GM19467 (cell line): Measurements from ENCODE around the gene DIP2C.
A peak's percentile ranks its signal among the peaks of the same experiment; 100 is the strongest.
"Not testable (repeated sequence)": the region's sequence is repeated elsewhere in the genome, so short reads cannot be mapped to it uniquely, and the experiment has no call there.

Experiments
- ATAC-seq: cut with Tn5 transposase; IDR thresholded peaks from one replicate; pipeline ENCODE4 v1.9.1; 2021; ENCODE audit warnings: mild to moderate bottlenecking, moderate library complexity; ENCODE audit not compliant: unreplicated experiment

DIP2C gene

DNA sequence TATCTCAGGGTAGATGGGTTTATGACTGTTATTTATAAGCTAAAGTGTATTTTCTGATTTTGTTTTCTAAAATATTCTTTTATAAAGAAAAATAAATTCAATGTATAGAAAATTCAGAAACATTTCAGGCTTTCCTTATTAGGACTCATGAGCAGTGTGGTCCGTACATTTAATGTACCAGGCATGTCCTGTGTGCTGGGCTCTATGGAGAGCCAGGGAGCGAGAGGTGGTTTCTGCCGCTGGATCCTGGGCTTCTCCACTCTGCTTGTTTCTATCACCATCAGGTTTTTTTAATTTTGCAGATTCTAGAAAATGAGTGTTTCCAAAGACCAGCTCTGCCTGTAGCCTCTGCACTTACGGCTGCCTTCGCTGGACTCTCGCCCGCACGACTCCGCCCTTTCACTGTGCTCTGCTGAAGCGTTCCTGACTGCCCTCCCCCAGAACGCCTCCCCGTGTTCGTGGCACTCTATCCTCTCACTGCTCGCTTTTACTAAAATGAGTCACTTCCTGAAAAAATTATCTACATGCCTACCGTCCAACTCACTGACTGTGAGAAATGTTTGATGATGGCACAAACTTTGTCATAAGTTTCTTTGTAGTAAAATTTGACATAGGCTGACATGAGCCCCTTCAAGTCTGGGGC, 365.7 kb downstream of the DIP2C start:
- ATAC-seq = peak; percentile 97

GRCh38 chr10:323046-323445, 366.4 kb downstream of the DIP2C start:
- not testable (repeated sequence) for ATAC-seq

DNA sequence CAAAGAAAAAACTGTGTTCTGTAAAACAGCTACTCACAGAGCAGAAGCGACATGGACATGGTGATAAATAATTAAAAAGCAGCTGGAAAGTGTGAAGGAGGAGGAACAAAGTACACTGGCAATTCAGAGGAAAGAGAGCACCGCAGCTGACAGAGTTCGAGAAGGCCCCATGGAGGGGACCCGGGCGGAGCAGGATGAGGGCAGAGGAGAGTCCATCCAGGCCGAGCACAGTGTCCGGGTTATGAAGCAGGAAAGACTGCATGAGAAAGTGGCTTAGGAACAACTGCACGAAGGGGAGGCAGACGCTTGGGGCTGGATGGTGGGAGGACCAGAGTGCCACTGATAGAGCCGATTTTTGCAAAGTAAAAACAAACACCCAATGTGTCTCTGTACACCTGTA, 368.7 kb downstream of the DIP2C start:
- ATAC-seq = no peak

- ATAC-seq = no peak
These were observed 371.5 kb downstream of the DIP2C start for GRCh38 chr10:317926-318325.

DNA sequence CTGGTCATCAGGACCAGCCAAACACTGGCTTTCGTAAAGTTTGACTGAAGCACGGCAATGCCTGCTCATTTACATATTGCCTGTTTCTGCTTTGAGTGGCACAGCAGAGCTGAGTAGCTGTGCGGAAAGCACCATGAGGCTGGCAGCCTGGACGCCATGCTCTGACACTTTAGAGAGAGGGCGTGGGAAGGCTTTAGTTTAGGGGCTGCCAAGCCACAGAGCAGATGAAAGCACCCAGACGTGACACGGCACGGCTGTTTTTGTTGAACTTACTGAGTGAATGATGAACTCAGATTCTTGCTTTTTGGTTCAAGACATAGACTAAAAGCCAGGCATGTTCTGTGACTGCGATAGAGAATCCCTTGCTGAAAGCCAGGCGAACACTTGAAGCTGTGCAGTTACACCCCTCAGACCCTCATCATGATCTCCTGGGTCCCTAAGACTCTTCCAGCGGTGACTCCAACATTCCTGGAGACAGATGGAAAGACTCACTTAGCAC, 372.1 kb downstream of the DIP2C start:
- peak; percentile 98 for ATAC-seq

DNA sequence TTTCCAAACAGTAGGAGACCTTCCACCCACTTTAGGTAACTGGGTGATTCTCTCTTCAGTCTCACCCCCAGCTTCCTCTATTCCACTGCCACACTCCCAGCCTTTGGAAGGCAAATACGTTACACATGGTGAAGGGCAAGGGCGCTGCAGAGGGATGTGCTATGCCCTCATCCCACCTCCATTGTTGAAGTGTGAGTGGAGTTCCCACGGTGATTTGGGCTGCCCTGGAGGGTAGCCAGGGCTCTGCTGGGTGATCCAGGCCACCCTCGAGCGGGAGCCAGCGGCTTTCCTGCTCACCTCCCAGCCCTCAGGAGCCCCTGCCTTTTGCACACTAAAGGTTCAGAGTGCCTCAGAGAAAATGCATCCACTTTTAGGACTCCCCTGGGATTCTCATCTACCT, 373.1 kb downstream of the DIP2C start:
- no peak for ATAC-seq

GRCh38 chr10:314871-315270, 374.6 kb downstream of the DIP2C start:
- no peak for ATAC-seq

DNA sequence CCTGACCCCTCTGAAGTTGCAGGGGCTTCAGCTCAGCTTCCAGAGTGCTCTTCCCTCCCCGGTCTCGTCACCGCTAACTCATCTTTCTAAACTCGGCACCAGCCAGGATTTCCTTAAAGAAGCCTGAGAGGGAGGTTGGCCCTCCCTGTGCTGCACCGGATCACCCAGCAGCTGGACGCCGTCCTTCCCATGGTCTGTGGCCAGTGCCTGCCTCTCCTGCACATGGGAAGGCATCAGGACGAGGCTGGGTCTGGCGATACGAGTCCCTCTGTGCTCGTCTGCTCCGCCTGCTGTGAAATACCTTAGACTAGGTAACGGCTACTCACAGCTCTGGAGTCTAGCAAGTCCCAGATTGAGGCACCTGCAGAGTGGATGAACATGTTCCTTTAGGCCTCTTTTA, 375.1 kb downstream of the DIP2C start:
- no peak for ATAC-seq

DNA sequence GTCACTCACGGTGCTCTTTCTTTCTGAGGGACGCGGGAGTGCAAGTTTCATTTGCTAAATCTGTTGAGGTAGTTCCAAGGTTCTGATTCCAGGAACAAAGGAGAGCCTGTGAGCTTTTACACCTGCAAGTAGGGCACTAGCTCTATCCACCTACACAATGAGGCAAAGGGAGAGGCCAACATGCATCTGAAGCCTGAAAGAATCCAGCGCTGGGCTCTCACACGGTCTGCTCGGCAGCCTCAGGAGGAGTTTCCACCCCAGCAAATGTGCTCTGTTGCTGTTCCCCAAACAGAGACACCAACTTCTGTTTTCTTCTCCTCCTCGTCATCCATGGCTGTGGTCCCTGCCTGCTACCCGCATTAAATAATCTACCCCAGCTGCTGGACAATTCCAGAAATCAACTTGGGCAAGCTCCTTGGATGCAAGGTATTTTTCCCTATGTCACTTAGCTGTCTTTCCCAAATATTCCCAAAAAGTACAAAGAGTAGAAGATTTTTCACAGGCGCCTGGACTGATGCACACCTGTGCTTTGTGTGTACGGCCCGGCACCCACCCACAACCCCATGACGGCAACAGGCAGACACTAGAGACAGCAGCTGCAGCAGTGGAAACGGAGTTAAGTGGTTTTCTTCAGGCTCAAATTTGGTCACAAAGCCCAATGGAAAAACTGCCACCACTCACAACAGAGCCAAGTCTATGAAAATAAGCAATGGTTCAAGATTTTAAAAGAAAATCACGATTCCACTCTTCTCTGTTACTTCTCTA, 377.4 kb downstream of the DIP2C start:
- no peak for ATAC-seq

- ATAC-seq = no peak
These were observed 378.4 kb downstream of the DIP2C start for GRCh38 chr10:310976-311639.

DNA sequence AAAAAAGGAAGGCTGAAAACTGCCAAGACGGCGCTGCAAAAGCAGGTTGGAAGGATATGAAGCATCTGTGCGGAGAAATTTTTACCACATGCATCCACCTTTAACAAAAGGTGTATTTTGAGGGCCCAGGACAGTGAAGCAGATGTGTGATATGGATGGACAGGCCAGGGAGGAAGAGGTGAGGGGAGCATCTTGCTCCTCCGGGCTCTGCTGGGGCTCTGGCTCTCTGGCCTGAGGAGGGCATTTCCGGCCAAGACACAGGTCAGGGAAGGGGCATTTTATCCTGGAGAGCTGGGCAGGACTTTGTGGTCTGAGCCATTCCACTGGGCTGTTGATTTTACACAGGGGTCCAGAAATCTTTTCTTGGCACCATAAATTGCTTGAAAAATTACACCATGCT, 379.1 kb downstream of the DIP2C start:
- no peak for ATAC-seq

- ATAC-seq = no peak
These were observed 380.8 kb downstream of the DIP2C start for GRCh38 chr10:308572-309085.

DNA sequence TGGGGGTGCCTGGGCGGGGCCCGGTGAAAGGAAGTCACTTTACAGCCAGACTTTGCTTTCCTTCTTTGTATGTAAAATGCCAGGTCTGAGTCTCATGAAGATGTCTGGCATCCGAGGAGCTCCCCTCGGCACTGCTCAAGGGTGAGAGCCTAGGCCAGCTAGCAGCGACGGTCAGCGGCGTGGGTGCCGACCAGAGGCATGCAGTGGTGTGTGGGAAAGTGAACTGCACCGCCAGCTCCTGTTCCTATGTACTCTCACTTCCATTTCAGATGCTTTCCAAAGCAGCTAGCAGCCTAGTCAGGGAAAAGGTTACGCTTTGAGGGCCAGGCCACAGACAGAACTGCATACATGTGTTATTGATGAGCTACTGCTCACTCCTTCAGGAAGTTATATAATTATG, 381.4 kb downstream of the DIP2C start:
- ATAC-seq = no peak

DNA sequence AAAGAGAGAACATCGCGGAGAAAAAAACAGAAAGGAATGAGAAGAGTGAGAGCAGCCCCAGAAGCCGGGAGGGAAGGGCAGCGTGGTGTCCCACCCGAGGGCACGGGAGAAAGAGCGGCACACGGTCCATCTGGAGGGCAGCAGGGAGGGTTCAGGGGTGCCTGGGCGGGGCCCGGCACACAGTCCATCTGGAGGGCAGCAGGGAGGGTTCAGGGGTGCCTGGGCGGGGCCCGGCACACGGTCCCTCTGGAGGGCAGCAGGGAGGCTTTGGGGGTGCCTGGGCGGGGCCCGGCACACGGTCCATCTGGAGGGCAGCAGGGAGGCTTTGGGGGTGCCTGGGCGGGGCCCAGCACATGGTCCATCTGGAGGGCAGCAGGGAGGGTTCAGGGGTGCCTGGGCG, 381.8 kb downstream of the DIP2C start:
- no peak for ATAC-seq

DNA sequence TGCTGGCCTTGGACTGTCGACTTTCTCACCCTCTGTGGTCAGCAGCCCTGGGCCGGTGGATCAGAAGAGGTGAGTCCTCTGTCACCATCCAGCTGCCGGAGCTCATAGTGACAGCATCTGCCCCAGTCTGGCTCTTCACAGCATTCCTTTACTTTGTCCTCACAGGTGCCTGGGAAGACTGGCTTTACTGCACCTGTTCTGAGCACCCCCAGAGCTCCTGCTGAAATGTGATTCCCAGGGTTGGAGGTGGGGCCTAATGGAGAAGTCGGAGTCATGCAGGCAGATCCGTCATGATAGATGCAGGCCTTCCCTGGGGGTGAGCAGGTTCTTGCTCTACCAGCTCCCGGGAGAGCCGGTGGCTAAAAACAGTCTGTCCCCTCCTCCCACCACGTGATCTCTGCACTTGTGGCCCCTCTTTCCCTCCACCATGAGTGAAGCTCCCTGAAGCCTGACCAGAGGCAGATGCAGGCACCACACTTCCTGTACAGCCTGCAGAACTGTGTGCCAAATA, 382.7 kb downstream of the DIP2C start:
- ATAC-seq = no peak

- ATAC-seq = no peak
These were observed 383.3 kb downstream of the DIP2C start for GRCh38 chr10:306007-306674.

DNA sequence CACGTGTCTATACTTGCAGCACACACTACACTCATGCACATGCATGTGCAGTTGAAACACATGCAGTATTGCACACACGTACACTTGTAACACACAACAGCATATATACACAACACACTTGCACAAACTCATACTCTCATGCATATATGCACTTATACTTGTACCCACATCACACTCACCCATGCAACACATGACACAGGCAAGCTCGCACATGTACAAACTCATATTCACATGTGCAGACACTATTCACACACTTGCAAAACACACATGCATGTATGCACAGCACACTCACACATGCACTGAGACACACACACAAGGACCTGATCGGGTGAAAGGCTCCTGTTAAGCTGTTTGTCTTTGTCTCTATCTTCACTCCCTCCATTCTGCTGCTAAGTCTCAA, 384.4 kb downstream of the DIP2C start:
- no peak for ATAC-seq

GRCh38 chr10:301536-301935, 387.9 kb downstream of the DIP2C start:
- ATAC-seq = no peak

DNA sequence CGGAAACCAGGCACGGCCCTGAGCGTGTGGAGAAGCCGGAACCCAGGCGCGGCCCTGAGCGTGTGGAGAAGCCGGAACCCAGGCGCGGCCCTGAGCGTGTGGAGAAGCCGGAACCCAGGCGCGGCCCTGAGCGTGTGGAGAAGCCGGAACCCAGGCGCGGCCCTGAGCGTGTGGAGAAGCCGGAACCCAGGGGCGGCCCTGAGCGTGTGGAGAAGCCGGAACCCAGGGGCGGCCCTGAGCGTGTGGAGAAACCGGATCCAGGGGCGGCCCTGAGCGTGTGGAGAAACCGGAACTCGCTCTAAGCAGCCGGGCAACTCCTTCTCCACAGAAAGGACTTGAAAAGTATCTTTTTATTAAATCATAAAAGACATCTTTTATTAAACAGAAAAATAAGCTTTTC, 388.9 kb downstream of the DIP2C start:
- ATAC-seq = not testable (repeated sequence)

DNA sequence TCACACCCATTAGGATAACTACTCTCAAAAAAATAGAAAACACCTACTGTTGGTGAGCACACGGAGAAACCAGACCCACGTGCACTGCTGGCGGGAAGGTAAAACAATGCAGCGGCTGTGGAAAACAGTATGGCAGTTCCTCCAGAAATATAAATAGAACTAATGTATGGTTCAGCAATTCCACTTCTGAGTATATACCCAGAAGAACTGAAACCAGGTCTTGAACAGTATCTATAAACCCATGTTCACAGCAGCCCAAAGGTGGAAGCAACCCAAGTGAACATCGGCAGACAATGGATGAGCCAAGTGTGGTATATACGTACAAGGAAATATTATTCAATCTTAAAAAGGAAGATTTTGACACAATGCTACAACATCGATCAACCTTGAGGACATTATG, 389.5 kb downstream of the DIP2C start:
- ATAC-seq = no peak

- ATAC-seq = no peak
These were observed 390.0 kb downstream of the DIP2C start for GRCh38 chr10:299512-299911.
